ENCODE measurements around the gene PI4KA. TPM values are rescaled to one million over a fixed set of nuclear protein-coding genes. Genes with fewer than 3 reads are reported as not detected.

The PI4KA gene
- total and polyA plus RNA-seq, 2 of the 13 experiments (the other 11 are each of a cell fraction or from before 2014, with no cell fraction given) = 27.4 to 56.4 TPM

DNA sequence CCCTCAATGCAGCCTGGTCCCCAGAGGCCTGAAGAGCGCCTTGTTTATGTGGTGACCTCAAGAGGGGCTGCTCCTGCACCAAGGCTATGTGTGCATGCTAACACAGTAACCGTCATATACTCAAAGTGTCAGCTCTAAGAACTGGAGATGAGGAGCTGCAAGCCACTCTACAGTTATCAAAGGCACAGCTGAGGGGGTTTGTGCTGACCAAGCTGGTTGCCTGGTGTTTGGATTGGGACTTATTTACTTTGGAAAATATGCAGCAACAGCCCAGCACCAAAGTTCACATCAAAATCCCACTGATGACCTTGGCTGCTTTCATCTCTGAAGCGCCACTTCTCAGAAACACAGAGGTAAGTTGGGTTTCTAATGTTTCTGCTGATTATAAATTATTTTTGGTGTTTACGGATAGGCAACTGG lies 84.8 kb downstream of the PI4KA start, which contains the start of gene SERPIND1:
TSS of gene SERPIND1 (plus strand) at position 321 of the 420 bp plus-strand sequence. CDS start 5,200 bp downstream, outside the sequence.
- H3K79me2 ChIP-seq (ENCODE audit: insufficient read depth, low read length) = peaks cover 39% of the 10 kb centered on the region
- ChIA-PET POLR2A (interaction anchor here (0.6 to 9.0 kb wide), 12 partner anchors 13 to 206 kb away, joined by 3 to 172 read pairs (median 3); partner anchors contain the start of gene CRKL), CTCF (ENCODE audit: low intra/inter-chr PET ratio, low total read pairs) (interaction anchor here (1.1 to 1.4 kb wide), 2 partner anchors 10 to 15 kb away, joined by 3 read pairs; no protein-coding TSS in a partner anchor)
- peak; percentile 77 for ATAC-seq
- BruUV-seq (replicated peaks) = no TSS peak
- DNase-seq (ENCODE audit: low spot score) = peak; percentile 94
- H2AFZ ChIP-seq (ENCODE audit: low read length) = no peak within 1 kb of the TSS
- FAIRE-seq = peak; percentile 68
- peak within 1 kb of the TSS; percentile 90 for H3K27ac ChIP-seq (ENCODE audit: extremely low read length, insufficient read depth, low read length)
- WGBS (ENCODE audit: low lambda C conversion rate) = 0% methylated on average over 3 of the region's 4 CpGs
- H4K20me1 ChIP-seq (ENCODE audit: insufficient read depth, low read length) = no peaks in the 10 kb centered on the region; the same call in 1 of the 2 replicates
- H3K9ac ChIP-seq (ENCODE audit: insufficient read depth, low read depth, low read length) = peak within 1 kb of the TSS; percentile 83
- peak within 1 kb of the TSS; percentile 80 for H3K4me2 ChIP-seq (ENCODE audit: low read depth, low read length)
- in situ Hi-C loops (cut with HindIII; ENCODE audit: extremely low pct_ligation_motif_present, low pct_unique_long_range_greater_than_20kb) = no loop called here
- no peaks in the 10 kb centered on the region for H3K27me3 ChIP-seq (ENCODE audit: control insufficient read depth in 1 of 2, insufficient read depth in 2 of 2, low read length in 2 of 2)
- no peaks in the 10 kb centered on the region for H3K9me3 ChIP-seq (ENCODE audit: low read length)
- H3K36me3 ChIP-seq (replicated peaks in 1 of 2; ENCODE audit: control insufficient read depth in 1 of 2, insufficient read depth in 2 of 2, low read length in 2 of 2) = peaks cover 3% of the 10 kb centered on the region in 2 experiments; a peak in 2 of 5 replicates
- H3K4me3 ChIP-seq (replicated peaks in 1 of 3; ENCODE audit: insufficient read depth in 1 of 3, low read depth in 2 of 3, low read length in 3 of 3) = peak within 1 kb of the TSS; percentile 61 to 84 (median 70)
- H3K4me1 ChIP-seq (ENCODE audit: insufficient read depth, low read length) = peaks cover 63% of the 10 kb centered on the region
- intact Hi-C loops (cut with micrococcal nuclease; ENCODE audit: unreplicated experiment) = loop anchor here (10.0 kb wide), 1 partner anchor 181 kb away; no protein-coding TSS in a partner anchor
- TF ChIP-seq ZNF746 (CRISPR knock-in tag; IDR thresholded peaks at IDR 0.05) = peak; percentile 46; the same call in 1 of the 2 replicates
- TF ChIP-seq ZNF614 (CRISPR knock-in tag; IDR thresholded peaks at IDR 0.05; ENCODE audit: borderline replicate concordance) = no peak
- TF ChIP-seq, protein P1, sequence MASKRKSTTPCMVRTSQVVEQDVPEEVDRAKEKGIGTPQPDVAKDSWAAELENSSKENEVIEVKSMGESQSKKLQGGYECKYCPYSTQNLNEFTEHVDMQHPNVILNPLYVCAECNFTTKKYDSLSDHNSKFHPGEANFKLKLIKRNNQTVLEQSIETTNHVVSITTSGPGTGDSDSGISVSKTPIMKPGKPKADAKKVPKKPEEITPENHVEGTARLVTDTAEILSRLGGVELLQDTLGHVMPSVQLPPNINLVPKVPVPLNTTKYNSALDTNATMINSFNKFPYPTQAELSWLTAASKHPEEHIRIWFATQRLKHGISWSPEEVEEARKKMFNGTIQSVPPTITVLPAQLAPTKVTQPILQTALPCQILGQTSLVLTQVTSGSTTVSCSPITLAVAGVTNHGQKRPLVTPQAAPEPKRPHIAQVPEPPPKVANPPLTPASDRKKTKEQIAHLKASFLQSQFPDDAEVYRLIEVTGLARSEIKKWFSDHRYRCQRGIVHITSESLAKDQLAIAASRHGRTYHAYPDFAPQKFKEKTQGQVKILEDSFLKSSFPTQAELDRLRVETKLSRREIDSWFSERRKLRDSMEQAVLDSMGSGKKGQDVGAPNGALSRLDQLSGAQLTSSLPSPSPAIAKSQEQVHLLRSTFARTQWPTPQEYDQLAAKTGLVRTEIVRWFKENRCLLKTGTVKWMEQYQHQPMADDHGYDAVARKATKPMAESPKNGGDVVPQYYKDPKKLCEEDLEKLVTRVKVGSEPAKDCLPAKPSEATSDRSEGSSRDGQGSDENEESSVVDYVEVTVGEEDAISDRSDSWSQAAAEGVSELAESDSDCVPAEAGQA (IDR thresholded peaks at IDR 0.05; ENCODE audit: low read depth) = no peak
- TF ChIP-seq, protein P1 (CRISPR knock-in tag; IDR thresholded peaks at IDR 0.05; ENCODE audit: borderline replicate concordance) = no peak
- TF ChIP-seq, protein P2, sequence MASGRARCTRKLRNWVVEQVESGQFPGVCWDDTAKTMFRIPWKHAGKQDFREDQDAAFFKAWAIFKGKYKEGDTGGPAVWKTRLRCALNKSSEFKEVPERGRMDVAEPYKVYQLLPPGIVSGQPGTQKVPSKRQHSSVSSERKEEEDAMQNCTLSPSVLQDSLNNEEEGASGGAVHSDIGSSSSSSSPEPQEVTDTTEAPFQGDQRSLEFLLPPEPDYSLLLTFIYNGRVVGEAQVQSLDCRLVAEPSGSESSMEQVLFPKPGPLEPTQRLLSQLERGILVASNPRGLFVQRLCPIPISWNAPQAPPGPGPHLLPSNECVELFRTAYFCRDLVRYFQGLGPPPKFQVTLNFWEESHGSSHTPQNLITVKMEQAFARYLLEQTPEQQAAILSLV (CRISPR knock-in tag; IDR thresholded peaks at IDR 0.05; ENCODE audit: borderline replicate concordance) = no peak; the same call in 1 of the 2 replicates
- no peak for TF ChIP-seq JDP2 (CRISPR knock-in tag; IDR thresholded peaks at IDR 0.05; ENCODE audit: borderline replicate concordance)
- TF ChIP-seq THAP11 (CRISPR knock-in tag; IDR thresholded peaks at IDR 0.05) = peak; percentile 42; the same call in 1 of the 2 replicates
- TF ChIP-seq ZNF512B (CRISPR knock-in tag; IDR thresholded peaks at IDR 0.05; ENCODE audit: borderline replicate concordance) = no peak
- TF ChIP-seq BRF2 (CRISPR knock-in tag; IDR thresholded peaks at IDR 0.05) = 0 out of 2 replicates have a peak, but pooled peaks have one; percentile 64
- no peak for TF ChIP-seq TAF15 (IDR thresholded peaks at IDR 0.05; ENCODE audit: low read depth, low read length, poor library complexity, severe bottlenecking)
- peak; percentile 74 for TF ChIP-seq DR1 (CRISPR knock-in tag; IDR thresholded peaks at IDR 0.05)
- 0 out of 2 replicates have a peak, but pooled peaks have one; percentile 21 for TF ChIP-seq ZNF124 (CRISPR knock-in tag; IDR thresholded peaks at IDR 0.05)
- no peak for TF ChIP-seq ATM (IDR thresholded peaks at IDR 0.05; ENCODE audit: borderline replicate concordance)

Measured in HepG2 (cell line).